Activated effector memory CD4-positive, alpha-beta T cell treated with anti-CD3 and anti-CD28 coated beads, Interleukin-2, amount 50 U/mL, for 16 hours (primary cell): ENCODE measurements around the gene BCLAF3.

Experiments used
- DNase-seq: peaks from one replicate; pipeline ENCODE4 v3.0.0-alpha.2; 2020

The BCLAF3 gene

DNA sequence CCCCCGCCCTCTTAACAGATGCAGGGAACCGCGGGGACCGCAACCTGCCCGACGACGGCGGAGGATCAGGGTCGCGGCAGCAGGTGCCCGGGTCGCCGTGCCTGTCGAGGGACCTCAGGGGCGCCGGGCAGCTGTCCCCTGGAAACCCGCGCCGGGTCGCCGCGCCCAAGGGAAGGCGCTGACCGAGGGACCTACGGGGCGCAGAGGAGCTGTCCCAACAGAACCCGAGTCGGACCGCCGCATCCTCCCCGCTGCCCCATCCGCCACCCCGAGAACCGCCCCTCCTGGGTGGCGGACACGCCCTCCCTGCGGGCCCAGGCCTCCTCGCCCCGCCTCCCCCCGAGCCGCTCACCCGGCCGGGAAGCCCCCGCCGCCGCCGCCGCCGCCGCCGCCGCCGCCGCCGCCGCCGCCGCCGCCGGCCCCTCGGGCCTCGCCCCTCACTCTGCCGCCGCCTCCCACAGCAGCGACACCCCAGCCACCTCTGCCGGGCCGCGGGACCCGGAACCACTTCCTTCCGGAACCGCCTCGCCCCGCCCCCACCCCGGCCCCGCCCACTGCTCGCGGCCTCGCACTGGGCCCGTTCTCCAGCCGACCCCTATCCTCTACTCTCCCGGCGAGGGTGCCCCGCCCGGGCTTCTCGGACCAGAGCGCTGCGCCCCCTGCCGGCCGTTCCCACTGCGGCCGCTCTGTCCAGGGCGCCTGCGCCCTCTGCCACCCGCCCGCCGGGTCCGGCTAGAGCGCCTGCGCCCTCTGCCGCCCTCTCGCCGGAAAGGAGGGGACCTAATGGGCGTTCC, at the start of gene BCLAF3:
Gene BCLAF3 (minus strand): TSS at position 506 of the 794 bp plus-strand sequence. CDS start 20,797 bp downstream, outside the sequence.
- peak; percentile 95 for DNase-seq

DNA sequence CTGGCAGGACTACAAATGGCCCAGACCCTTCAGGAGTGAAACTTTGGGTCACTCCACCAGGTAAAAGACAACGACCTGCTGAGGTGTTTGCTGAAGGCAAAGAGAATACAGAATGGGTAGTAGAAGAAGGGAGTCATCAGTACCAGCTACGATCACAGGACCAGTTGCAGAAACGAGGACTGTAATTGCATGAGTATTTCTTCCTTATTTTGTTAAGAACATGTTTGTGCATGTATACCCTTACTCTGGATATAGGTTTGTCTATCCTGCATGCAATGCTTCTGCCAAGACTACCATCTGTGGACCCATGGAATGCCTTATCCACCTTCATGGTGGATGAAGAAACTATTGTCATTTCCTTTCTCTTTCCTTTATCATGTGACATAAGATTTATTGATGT, 48.1 kb upstream of the BCLAF3 start:
- DNase-seq, result no peak

DNA sequence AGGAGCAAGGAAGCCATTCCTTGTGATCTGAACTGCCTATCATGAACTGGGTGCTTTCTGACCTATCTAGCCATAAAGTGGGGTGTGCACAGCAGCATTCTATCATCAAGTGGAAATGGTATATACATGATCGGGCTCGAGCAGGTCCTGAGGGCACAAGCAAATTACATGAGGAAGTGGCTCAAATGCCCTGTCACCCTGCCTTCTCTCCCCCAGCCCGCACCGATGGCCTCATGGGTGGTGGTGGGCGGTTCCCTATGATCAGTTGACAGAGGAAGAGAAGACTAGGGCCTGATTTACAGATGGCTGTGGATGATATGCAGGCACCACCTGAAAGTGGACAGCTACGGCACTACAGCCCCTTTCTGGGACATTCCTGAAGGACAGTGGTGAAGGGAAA, 46.3 kb upstream of the BCLAF3 start:
- DNase-seq, result no peak

DNA sequence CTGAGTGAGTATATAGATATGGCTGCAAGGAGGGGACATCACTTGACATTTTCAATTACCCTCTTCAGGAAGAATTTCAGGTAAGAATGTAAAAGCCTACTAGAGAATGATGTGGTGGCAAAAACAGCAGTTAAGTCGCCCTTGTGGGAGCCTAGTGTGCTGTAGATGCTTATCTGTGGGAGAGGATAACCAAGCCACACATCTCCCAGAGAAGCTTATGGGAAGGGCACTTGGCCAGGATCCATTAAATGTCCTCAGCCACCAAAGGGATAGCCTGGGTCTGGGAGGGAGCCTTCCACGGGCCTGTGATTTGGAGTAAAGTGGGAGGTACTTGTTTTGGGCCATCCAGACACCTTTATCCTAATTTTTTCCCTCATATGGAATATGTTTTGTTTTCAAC, 41.3 kb upstream of the BCLAF3 start:
- DNase-seq, result no peak

DNA sequence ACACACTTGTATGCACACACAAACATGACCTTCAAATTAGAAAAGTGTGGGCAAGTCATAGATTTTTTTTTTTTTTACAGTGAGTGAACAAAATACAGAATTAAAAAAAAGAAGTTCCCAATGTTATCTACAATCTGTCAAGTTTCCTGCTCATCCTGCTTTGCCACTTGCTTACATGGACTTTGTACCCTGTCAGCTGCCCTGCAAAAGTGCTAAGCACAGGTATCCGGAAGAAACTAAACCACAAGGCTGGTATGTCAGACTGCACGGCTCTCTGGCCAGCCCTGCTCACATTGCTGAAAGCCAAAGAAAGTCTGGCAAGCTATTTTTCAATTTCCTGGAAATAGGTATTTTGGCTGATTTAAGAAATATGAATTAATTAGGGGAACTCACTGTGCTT, 38.9 kb upstream of the BCLAF3 start:
- no peak for DNase-seq

DNA sequence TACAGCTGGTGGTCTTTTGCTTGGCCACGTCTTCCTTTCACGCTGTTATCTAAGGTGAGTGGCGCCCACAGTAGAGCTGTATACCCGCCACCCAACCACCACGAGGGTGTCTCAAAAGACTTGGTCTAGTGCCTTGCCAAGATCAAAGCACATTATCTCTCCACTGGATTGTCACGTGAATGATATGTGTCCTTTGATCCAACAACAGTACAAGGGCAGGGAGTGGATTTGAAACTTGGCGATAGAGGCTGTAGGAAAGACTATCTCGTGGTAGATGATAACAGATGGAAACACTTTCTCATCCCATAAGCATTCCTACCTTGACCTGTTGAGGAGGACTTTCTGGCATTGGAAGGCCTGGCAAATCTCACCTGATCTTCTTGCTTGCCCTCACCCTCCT, 37.7 kb upstream of the BCLAF3 start:
- DNase-seq, result no peak

DNA sequence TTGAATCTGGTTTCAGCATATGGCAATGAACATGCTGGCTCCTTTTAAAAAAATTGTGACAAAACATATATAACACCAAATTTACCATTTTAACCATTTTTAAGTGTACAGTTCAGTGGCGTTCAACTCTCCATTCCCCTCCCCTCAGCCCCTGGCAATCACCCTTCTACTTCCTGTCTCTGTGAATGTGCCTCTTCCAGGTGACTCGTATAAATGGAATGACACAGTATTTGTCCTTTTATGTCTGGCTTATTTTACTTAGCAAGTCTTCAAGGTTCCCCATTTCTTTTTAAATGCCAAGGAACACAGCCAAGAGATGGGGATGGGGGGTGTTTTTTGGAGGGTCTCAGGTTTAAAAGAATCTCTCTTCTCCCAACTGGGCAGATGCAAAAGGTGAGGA, 35.4 kb upstream of the BCLAF3 start:
- DNase-seq, result no peak

DNA sequence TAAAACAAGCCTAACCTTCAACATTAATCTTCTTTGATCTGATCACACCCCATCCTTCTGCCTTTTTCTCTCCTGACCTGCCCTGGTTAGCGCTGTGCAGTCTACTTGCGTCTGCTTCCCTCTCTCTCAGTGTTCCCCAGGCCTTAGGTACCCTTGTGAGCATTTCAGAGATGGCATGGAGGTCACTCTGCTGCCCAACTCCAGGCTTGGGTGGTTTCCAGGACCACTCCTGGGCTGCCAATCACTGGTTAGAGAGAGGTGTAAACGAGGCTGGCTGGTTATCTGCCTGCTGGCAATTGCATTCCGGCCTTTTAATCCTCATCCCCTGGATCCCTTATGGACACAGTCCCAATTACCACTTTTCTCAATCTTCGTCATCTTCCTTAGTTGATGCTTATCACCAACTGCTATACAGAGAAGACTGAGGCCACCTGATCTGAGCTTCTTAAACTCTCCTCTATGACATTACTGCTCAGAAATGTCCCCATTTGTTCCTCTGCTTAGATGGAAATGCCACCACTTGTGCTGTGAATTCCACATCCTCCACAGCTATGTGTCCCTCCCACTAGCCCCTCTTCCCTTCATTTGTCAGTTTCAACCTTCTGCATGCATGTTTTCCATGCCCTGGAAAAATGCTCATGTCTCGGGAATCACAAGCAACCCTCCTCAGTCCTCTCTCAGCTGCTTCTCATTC, 29.0 kb upstream of the BCLAF3 start:
- DNase-seq, result no peak

DNA sequence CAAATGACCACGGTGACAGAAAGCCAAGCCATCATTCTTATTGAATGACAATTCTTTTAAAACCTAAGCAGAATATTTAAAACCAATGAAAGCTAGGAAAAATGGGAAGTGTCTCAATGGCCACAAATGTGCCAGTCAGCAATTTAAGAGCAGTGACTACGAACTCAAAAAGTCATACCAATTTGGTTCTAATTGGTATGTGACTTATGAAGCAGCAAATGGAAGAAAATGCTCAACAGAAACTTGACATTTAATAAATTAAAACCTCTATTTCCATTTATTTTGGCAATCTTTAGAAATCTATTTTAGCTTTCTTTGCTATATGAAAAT, 25.7 kb upstream of the BCLAF3 start:
- DNase-seq, result no peak

DNA sequence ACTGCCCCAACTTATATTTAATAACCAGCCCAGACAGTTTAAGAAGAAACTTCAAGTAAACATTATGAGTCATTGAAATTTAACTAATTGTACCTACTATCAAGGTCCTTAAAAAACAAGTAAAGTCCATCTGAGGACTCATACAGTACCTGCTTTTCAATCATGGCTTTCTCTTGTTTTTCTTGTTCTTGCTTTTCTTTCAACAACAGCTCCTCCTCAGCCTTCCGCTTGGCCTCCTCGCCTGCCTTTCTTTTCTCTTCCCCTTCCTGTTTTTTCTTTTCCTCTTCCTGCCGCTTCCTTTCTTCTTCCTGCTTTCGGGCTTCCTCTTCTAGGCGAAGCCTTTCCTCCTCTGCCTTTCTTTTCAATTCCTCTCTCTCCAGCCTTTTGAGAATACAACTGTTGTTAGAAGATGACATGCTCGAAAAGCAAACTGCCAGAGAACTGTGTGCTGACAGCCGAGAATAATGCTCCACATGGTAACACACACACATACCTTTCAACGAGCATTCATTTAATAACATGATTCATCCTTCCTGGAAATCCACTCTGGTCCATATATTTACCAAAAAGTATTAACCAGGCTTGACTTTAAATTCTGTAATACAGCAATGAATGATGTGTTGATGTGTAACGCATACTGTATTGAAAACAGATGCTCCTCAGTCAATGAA, 25.2 kb upstream of the BCLAF3 start:
- no peak for DNase-seq

DNA sequence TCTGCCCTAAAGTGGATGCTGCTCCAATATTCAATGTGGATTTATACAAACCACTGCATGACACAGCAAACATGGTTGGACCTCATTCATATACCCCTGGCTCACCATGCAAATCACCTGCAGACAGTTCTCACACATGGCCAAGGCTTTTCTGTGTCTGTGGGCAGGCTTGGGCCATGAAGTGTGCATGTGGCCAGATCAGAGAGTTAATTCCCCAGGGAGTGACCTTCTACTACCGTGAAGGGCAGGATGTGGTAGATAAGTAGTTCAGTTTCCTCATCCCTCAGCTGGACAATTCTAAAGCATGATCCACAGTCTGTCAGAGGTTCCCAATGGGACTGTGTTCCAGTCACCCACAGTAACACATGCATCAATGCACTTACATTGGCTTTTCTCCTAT, 24.6 kb upstream of the BCLAF3 start:
- DNase-seq, result no peak

DNA sequence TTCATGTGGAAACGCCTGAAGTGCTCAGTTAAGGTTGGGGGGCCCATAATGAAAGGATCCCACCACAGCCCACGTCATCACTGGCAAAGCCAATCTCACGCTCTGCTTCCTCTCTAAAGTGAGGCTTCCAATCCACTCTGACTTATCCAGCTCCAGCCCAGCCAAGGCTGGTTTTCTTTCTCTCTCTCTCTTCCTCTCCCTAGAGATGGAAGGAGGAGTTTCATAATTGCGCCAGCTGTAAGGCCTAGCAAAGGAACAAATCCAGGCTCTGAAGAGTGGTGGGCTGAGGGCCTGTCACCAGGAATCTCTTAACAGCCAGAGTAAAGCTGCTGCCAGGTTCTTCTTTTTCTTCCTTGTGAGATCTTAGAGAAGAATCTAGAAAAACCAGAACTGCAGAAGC, 20.7 kb upstream of the BCLAF3 start:
- no peak for DNase-seq

DNA sequence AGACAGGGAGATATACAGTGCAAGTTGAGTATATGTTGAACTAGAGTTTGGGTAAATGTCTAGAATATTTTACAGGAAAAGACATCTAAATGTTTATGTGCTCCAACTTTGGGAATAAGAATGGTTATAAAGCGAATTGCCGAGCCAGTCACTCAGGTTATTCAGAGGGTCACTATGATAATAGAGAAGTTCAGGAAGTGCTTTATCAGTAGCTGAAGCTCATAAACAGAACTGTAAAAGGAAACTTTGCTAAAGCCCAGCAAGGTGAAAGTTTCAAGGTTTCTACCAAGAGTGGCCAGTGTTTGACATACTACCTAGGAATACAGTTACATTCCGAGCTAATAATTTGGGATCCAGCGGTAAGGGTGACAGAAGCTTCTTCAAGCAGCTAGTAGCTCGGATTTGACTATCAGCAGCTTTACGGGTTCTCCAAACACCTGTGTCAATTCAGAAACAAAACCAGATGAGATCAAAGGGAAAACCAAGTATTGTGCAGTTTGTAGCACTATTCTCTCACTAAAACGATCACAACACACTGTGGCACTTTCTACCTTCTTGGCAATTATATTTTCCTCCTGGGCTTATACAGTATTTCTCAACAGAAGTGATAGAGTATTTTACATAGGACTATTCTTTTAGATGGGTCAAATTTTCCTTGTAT, 17.2 kb upstream of the BCLAF3 start:
- no peak for DNase-seq

DNA sequence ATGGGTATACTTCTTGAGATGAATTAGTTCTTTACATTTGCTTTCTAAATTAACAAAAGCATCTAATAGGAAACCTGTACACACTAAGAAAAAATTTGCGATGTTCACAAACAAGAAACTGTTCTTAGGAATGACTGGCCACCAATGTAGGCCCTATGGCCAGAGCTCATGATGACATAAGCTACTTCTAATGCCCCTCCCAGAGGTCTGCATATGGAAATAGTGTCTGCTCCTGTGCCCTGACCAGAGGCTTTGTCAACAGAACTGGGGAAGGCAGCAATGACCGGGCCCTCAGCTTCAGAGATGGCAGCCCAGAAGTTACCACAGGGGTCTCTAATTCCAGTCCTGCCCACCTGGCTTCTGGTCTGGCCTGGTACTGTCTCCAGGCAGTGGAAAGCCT, 15.0 kb upstream of the BCLAF3 start:
- DNase-seq, result no peak

DNA sequence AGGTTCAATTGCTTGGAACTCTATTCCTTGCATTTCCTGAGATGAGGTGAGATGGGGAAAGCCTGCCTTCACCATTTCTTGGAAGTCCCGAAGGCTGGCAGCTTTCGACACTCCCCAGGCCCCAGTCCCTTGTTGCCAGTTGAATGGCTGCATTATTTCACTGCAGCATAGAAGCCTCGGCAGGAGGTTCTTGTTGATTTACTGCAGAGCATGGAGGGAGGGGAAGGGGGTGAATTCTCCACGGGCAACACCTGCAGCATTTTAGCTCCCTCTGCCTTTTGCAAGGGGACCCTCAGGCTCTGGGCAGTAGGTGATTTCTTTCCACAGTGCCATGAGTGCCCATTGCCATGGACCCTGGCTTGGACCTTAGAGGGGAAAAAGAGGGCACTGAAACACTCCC, 10.7 kb upstream of the BCLAF3 start:
- DNase-seq, result no peak

DNA sequence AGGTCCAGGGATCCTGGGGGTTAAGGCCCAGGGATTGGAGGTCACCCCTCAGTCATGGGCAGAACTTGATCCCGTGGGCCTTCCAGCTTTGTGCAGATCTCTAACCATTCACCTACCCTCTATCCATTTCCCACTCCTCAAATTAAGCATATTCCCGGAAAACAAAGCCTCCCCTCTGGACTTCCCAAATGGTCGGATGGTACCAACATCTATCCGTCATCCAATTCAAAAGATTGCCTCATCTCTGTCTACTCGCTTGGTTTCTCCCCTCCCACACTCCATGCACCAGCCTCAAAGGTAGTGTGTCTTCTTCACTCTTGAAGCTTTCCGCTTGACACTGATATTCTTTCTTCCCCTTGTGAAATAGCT, 473 bp upstream of the BCLAF3 start:
- DNase-seq, result no peak

DNA sequence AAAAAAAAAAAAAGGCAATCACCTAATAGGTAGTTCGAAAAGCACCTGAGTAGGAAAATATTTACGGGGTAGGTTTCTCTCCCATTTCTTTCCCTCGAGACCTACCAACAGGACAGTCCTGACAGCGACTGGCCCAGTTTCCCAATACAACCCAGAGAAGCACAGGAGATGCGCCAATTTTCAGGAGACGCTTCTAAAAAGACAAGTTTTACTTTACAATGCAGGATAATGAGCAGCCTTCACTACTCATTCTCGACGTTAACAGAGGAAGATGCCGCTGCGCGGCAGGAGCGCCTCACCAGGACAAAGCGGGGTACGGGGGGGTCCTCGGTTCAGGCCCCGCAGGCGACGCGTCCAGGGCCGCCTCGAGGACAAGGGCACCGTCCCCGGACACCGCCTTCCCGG, 708 bp downstream of the BCLAF3 start:
- DNase-seq, result no peak

DNA sequence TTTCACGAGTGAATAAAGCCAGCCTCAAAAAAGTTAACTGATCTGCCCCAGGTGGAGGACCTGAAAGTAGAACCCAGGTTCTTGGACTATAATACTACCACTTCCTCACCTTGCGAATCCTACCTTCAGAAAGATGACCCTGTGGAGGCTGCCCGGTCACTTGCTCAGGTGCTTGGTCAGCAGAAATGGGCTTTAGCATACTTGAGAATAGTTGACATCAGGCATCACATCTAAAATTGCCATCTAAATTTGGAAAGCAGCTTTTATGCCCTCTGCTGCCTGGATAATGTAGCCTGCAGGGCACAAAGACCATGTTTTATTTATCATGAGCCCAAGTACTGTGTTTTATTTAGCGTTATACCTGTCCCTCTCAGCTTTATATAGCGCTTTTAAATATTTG, 3.0 kb downstream of the BCLAF3 start:
- no peak for DNase-seq

DNA sequence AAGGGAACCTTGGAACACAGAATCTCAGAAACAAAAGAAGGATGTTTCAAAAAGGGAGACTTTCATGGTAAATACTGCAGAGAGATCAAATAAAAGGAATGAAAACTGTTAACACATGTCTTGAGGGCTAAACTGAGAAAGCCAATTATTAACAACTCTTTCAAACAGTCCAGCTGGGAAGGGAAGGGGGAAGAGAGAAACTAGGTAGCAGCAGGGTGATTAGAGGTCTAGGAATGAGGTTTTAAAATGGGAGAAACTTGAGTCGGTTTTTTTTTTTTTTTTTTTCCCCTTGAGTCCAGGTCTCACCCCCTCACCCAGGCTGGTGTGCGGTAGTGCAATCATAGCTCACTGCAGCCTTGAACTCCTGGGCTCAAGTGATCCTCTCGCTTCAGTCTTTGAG, 4.3 kb downstream of the BCLAF3 start:
- no peak for DNase-seq

DNA sequence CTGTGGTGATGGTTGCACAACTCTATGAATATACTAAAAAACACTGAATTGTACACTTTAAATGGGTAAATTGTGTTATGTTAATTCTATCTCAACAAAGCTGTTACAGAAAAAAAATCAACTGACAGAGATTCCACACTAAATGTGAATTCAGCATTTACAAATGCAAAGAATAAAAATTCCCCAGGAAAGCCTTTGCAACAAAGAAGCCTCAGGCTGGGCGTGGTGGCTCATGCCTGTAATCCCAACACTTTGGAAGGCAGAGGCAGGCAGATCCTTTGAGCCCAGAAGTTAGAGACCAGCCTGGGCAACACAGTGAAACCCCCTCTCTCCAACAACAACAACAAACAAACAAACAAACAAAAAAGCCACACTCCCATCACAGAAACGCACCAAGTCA, 8.9 kb downstream of the BCLAF3 start:
- DNase-seq, result no peak

DNA sequence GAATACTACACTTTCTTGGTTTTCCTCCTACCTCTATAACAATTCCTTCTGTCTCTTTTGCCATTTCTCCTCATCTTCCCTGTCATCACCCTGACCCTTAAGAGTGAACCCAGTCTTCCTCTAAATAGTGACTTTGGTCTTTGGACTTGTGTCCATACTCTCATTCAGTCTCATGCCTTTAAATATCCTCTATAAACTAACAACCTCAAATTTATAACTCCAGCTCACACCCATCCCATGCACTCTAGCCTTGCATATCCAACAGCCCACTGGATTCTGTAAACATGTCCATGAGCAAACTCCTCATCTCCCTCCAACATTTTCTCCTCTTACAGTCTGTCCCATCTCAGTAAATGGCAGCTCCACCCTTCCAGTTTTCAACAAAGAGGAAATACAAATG, 15.0 kb downstream of the BCLAF3 start:
- DNase-seq, result no peak

DNA sequence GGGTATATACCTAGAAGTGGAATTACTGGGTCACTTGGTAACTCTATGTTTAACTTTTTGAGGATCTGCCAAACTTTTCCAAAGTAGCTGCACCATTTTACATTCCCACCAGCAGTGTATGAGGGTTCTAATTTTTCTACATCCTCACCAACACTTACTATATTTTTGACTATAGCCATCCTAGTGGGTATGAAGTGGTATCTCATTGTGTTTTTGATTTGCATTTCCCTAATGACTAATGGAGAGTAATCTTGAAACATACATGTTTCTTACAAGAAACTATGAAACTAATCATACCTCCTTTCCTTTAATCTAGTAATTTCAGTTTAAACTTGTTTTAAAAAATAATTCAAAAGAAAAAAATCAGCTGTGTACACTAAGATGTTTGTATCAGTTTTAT, 17.9 kb downstream of the BCLAF3 start:
- DNase-seq, result no peak

DNA sequence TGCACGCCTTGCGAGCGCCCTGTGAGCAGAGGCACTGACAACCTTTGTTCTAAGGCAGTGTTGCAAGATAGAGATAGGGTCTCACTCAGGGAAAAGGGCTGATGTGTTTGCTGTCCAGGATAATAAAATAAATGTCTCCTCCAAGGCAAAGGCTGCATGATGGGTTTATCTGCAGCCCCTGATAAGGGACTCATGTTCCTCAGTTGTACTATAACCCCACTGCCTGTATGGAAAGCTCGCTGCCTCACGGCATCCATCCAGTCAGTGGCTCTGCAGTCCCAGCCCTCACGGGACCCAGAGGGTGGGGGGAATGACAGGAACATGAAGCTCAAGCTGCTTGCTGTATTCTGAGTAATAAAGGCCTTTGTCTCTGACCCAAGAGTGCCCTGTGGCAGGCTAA, 22.6 kb downstream of the BCLAF3 start:
- no peak for DNase-seq

DNA sequence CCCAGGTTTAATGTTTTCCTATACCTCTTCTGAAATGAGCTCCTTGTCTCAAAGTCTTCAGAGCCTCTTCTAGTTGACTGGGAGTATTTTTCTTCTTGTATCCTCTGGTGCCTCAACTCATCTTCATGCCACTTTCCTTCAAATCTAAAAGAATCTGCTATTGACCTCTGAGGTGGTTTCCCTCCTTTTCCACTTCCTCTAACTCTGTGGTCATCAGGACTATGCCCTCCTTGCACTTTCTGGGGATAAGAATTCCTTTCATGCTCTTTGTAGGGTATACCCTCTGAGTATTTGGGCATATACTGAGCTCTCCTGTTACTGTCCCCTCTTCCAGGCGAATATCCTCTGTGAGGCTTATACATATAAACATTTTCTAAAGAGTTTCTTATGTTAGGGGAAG, 24.8 kb downstream of the BCLAF3 start:
- no peak for DNase-seq
